Measurements from ENCODE around the gene TMEM45B. TPM values are rescaled to one million over a fixed set of nuclear protein-coding genes. Genes with fewer than 3 reads are reported as not detected.
"Not testable (repeated sequence)": the region's sequence is repeated elsewhere in the genome, so short reads cannot be mapped to it uniquely, and the experiment has no call there.

The TMEM45B gene
- total RNA-seq, 1 experiment from 2014 or later: not detected

DNA sequence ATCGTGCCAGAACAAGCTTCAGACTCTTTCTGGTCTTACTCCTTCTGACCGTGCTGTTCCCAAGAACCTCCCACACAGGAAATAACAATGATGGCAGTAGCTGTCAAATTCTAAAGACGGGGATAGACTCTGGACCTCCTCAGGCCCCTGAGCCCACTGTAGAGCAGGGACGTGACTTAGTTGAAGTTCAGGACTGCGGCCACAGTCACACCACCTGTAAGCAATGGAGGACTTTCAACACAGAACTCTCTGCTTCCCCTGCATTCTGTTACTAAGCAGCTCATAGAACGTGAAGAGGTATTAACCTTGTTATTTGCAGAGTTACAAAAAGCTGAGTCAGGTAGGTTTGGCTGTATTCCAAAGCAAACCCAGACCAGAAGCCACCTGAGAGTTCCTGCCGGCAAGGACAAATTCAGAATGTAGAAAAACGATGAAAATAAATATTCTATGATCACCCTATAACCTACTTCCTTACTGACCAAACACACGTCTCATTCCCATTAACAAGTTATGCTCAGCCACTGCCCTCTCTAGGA is 12.7 kb downstream of the TMEM45B start:
- H3K4me2 ChIP-seq (ENCODE audit: low read depth, low read length, poor library complexity, severe bottlenecking): no peak overlapping the region

DNA sequence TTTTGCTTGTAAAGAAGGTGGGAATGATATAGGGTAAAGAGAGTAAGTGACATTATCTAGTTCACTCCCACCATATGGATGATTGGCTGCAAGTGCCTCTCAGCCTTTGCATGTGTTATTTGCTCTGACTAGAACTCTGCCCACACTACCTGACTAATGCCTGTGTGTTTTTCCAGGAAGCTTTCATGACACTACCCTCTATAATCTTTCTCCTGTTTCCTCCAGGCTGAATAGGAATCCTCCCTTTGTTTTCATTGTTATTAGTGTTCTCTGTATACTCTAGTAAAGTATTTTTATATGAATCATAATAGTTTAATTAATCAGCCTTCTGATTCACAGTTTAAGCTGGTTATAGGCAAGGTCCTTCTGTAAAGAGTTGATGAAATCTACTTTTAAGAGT is 13.8 kb downstream of the TMEM45B start:
- not testable (repeated sequence) for H3K27ac ChIP-seq (ENCODE audit: low read length); DNase-seq; H3K36me3 ChIP-seq (ENCODE audit: insufficient read depth, low read length); H3K79me2 ChIP-seq (ENCODE audit: low read length); H3K4me2 ChIP-seq (ENCODE audit: low read depth, low read length, poor library complexity, severe bottlenecking); H3K4me3 ChIP-seq (ENCODE audit: low read length); H3K9ac ChIP-seq (ENCODE audit: low read length); H2AFZ ChIP-seq (ENCODE audit: low read length); H3K9me2 ChIP-seq (replicated peaks; ENCODE audit: insufficient read depth, low read length); H3K27me3 ChIP-seq (ENCODE audit: low read length); H3K4me1 ChIP-seq (ENCODE audit: low read length); H4K20me1 ChIP-seq (ENCODE audit: insufficient read depth, low read depth, low read length); H3K9me3 ChIP-seq (ENCODE audit: low read length)

More for the DNA sequence above, 12.7 kb downstream of the TMEM45B start:
- DNase-seq: no peak
- Histone ChIP-seq H3K9ac (ENCODE audit: low read length) (no peak overlapping the region), H3K4me1 (ENCODE audit: low read length) (no peaks in the 10 kb centered on the region), H3K9me3 (ENCODE audit: low read length) (no peaks in the 10 kb centered on the region), H3K9me2 (replicated peaks; ENCODE audit: insufficient read depth, low read length) (no peaks in the 10 kb centered on the region), H3K27ac (ENCODE audit: low read length) (no peak overlapping the region), H3K79me2 (ENCODE audit: low read length) (no peaks in the 10 kb centered on the region), H4K20me1 (ENCODE audit: insufficient read depth, low read depth, low read length) (no peaks in the 10 kb centered on the region), H3K27me3 (ENCODE audit: low read length) (no peaks in the 10 kb centered on the region), H2AFZ (ENCODE audit: low read length) (no peak overlapping the region), H3K36me3 (ENCODE audit: insufficient read depth, low read length) (no peaks in the 10 kb centered on the region), H3K4me3 (ENCODE audit: low read length) (no peak overlapping the region)

GRCh38 chr11:129831227-129831626 is 15.6 kb downstream of the TMEM45B start:
- H3K27ac ChIP-seq (ENCODE audit: low read length); H3K9ac ChIP-seq (ENCODE audit: low read length); H2AFZ ChIP-seq (ENCODE audit: low read length); H4K20me1 ChIP-seq (ENCODE audit: insufficient read depth, low read depth, low read length); DNase-seq; H3K27me3 ChIP-seq (ENCODE audit: low read length); H3K36me3 ChIP-seq (ENCODE audit: insufficient read depth, low read length); H3K4me3 ChIP-seq (ENCODE audit: low read length); H3K9me3 ChIP-seq (ENCODE audit: low read length); H3K9me2 ChIP-seq (replicated peaks; ENCODE audit: insufficient read depth, low read length); H3K4me2 ChIP-seq (ENCODE audit: low read depth, low read length, poor library complexity, severe bottlenecking); H3K4me1 ChIP-seq (ENCODE audit: low read length); H3K79me2 ChIP-seq (ENCODE audit: low read length): not testable (repeated sequence)

- H3K79me2 ChIP-seq (ENCODE audit: low read length); H4K20me1 ChIP-seq (ENCODE audit: insufficient read depth, low read depth, low read length): not testable (repeated sequence)
Observed at GRCh38 chr11:129833260-129833659, 17.6 kb downstream of the TMEM45B start.

GRCh38 chr11:129836423-129836891 is 20.8 kb downstream of the TMEM45B start:
- not testable (repeated sequence) for H3K27me3 ChIP-seq (ENCODE audit: low read length); H4K20me1 ChIP-seq (ENCODE audit: insufficient read depth, low read depth, low read length); H3K4me3 ChIP-seq (ENCODE audit: low read length); H3K9ac ChIP-seq (ENCODE audit: low read length); H3K79me2 ChIP-seq (ENCODE audit: low read length); DNase-seq; H3K4me2 ChIP-seq (ENCODE audit: low read depth, low read length, poor library complexity, severe bottlenecking); H3K36me3 ChIP-seq (ENCODE audit: insufficient read depth, low read length); H3K9me3 ChIP-seq (ENCODE audit: low read length); H3K27ac ChIP-seq (ENCODE audit: low read length); H2AFZ ChIP-seq (ENCODE audit: low read length); H3K9me2 ChIP-seq (replicated peaks; ENCODE audit: insufficient read depth, low read length); H3K4me1 ChIP-seq (ENCODE audit: low read length)

More at GRCh38 chr11:129833260-129833659, 17.6 kb downstream of the TMEM45B start:
- H3K9me2 ChIP-seq (replicated peaks; ENCODE audit: insufficient read depth, low read length); H3K9me3 ChIP-seq (ENCODE audit: low read length); H3K4me2 ChIP-seq (ENCODE audit: low read depth, low read length, poor library complexity, severe bottlenecking); H3K9ac ChIP-seq (ENCODE audit: low read length); DNase-seq; H3K27ac ChIP-seq (ENCODE audit: low read length); H2AFZ ChIP-seq (ENCODE audit: low read length); H3K36me3 ChIP-seq (ENCODE audit: insufficient read depth, low read length); H3K27me3 ChIP-seq (ENCODE audit: low read length); H3K4me3 ChIP-seq (ENCODE audit: low read length); H3K4me1 ChIP-seq (ENCODE audit: low read length): not testable (repeated sequence)

- no peak for DNase-seq
- Histone ChIP-seq H3K4me1 (ENCODE audit: low read length) (no peaks in the 10 kb centered on the region), H3K4me3 (ENCODE audit: low read length) (no peak overlapping the region), H3K9me3 (ENCODE audit: low read length) (no peaks in the 10 kb centered on the region), H3K9me2 (replicated peaks; ENCODE audit: insufficient read depth, low read length) (no peaks in the 10 kb centered on the region), H3K36me3 (ENCODE audit: insufficient read depth, low read length) (no peaks in the 10 kb centered on the region), H3K27ac (ENCODE audit: low read length) (no peak overlapping the region), H4K20me1 (ENCODE audit: insufficient read depth, low read depth, low read length) (no peaks in the 10 kb centered on the region), H3K9ac (ENCODE audit: low read length) (no peak overlapping the region), H3K4me2 (ENCODE audit: low read depth, low read length, poor library complexity, severe bottlenecking) (no peak overlapping the region), H2AFZ (ENCODE audit: low read length) (no peak overlapping the region), H3K79me2 (ENCODE audit: low read length) (no peaks in the 10 kb centered on the region), H3K27me3 (ENCODE audit: low read length) (no peaks in the 10 kb centered on the region)
Observed at GRCh38 chr11:129836979-129837378, 21.3 kb downstream of the TMEM45B start.

GRCh38 chr11:129840236-129840635 is 24.6 kb downstream of the TMEM45B start:
- H3K79me2 ChIP-seq (ENCODE audit: low read length): no peaks in the 10 kb centered on the region
- H3K9me3 ChIP-seq (ENCODE audit: low read length): no peaks in the 10 kb centered on the region
- H3K4me2 ChIP-seq (ENCODE audit: low read depth, low read length, poor library complexity, severe bottlenecking): no peak overlapping the region
- no peaks in the 10 kb centered on the region for H3K36me3 ChIP-seq (ENCODE audit: insufficient read depth, low read length)
- no peaks in the 10 kb centered on the region for H3K4me1 ChIP-seq (ENCODE audit: low read length)
- peak; percentile 50 for DNase-seq
- H3K27ac ChIP-seq (ENCODE audit: low read length): no peak overlapping the region
- no peak overlapping the region for H3K4me3 ChIP-seq (ENCODE audit: low read length)
- no peak overlapping the region for H2AFZ ChIP-seq (ENCODE audit: low read length)
- no peaks in the 10 kb centered on the region for H4K20me1 ChIP-seq (ENCODE audit: insufficient read depth, low read depth, low read length)
- H3K9ac ChIP-seq (ENCODE audit: low read length): no peak overlapping the region
- H3K27me3 ChIP-seq (ENCODE audit: low read length): no peaks in the 10 kb centered on the region
- no peaks in the 10 kb centered on the region for H3K9me2 ChIP-seq (replicated peaks; ENCODE audit: insufficient read depth, low read length)

- Histone ChIP-seq H3K9me2 (replicated peaks; ENCODE audit: insufficient read depth, low read length) (no peaks in the 10 kb centered on the region), H4K20me1 (ENCODE audit: insufficient read depth, low read depth, low read length) (no peaks in the 10 kb centered on the region), H3K27me3 (ENCODE audit: low read length) (no peaks in the 10 kb centered on the region), H3K9ac (ENCODE audit: low read length) (no peak overlapping the region), H3K36me3 (ENCODE audit: insufficient read depth, low read length) (no peaks in the 10 kb centered on the region), H3K4me3 (ENCODE audit: low read length) (no peak overlapping the region), H3K9me3 (ENCODE audit: low read length) (no peaks in the 10 kb centered on the region), H2AFZ (ENCODE audit: low read length) (no peak overlapping the region), H3K4me2 (ENCODE audit: low read depth, low read length, poor library complexity, severe bottlenecking) (no peak overlapping the region), H3K4me1 (ENCODE audit: low read length) (no peaks in the 10 kb centered on the region), H3K79me2 (ENCODE audit: low read length) (no peaks in the 10 kb centered on the region), H3K27ac (ENCODE audit: low read length) (no peak overlapping the region)
- DNase-seq: no peak
Observed at GRCh38 chr11:129842138-129842537, 26.5 kb downstream of the TMEM45B start.

All from Karpas-422 (cell line).